Gastrocnemius medialis (tissue), 4 donors: Measurements from ENCODE around the gene APP. TPM values are rescaled to one million over a fixed set of nuclear protein-coding genes. Genes with fewer than 3 reads are reported as not detected.

Experiments used
- ATAC-seq, 2 donors: fragments of 150-250 bp; one replicate each; pipeline ENCODE4 v1.9.1; 2016
- DNase-seq, 2 donors: peaks; one replicate each; pipeline ENCODE4 v3.0.0-alpha.2; 2019
- H3K27ac ChIP-seq, 4 donors: fragments of 200-600 bp; sonication (generic); 1 replicate in 1 of 4; 2 replicates in 3 of 4; pipeline ENCODE4 v1.5.1; 2016 to 2018; ENCODE audit warnings: mild to moderate bottlenecking in 2 of 4, moderate library complexity in 1 of 4
- H3K27me3 ChIP-seq, 3 donors: fragments of 200-600 bp; sonication (generic) in 2 of 3; 1 replicate in 1 of 3; 2 replicates in 2 of 3; pipeline versions ENCODE4 v1.5.1 to v1.6.0; 2016 to 2019; ENCODE audit warnings: mild to moderate bottlenecking in 1 of 3, moderate library complexity in 1 of 3
- H3K36me3 ChIP-seq, 2 donors: fragments of 200-600 bp; sonication (generic) in 1 of 2; one replicate each; pipeline ENCODE4 v1.5.1; 2017 to 2018
- H3K4me1 ChIP-seq, 2 donors: fragments of 200-600 bp; sonication (generic) in 1 of 2; one replicate each; pipeline ENCODE4 v1.5.1; 2016 to 2017; ENCODE audit warnings: mild to moderate bottlenecking in 2 of 2
- H3K4me3 ChIP-seq, 4 donors: fragments of 200-600 bp; sonication (generic) in 3 of 4; 1 replicate in 1 of 4; 2 replicates in 3 of 4; pipeline ENCODE4 v1.5.1; 2016 to 2019; ENCODE audit warnings: mild to moderate bottlenecking in 2 of 4
- H3K9me3 ChIP-seq, 3 donors: fragments of 200-600 bp; sonication (generic) in 2 of 3; 1 replicate in 1 of 3; 2 replicates in 2 of 3; pipeline ENCODE4 v1.5.1; 2016 to 2019
- POLR2A ChIP-seq, 2 donors: fragments of 450-650 bp; IDR thresholded peaks; one replicate each; pipeline ENCODE4 v1.6.1; 2017; ENCODE audit warnings: antibody characterized with exemption in 2 of 2, mild to moderate bottlenecking in 2 of 2, moderate library complexity in 2 of 2
- in situ Hi-C, 4 donors: fragments of 200-750 bp; cut with MboI; loops; one replicate each; pipeline versions ENCODE4 v1.15.0 to v1.8.0; 2017; ENCODE audit warnings: low sequenced_read_pairs in 4 of 4
- intact Hi-C: fragments of 100-400 bp; cut with DNase I; formaldehyde crosslinking; loops from one replicate; pipeline ENCODE4 v1.15.1; 2023; ENCODE audit warnings: low total_unique reads
- total RNA-seq, 4 donors: library from RNA; depleted of rRNA; stranded (reverse); fragments of >200 nt; gene quantifications; one replicate each; pipeline versions ENCODE4 v1.1.0 to v1.2.3, GENCODE V29; 2016
- TF ChIP-seq, protein P1 (sequence below), 5 experiments: fragments of 450-650 bp in 3 of 5; fragments of 200-600 bp in 2 of 5; sonication (generic) in 2 of 5; IDR thresholded peaks in 4 of 5; conservative IDR thresholded peaks in 1 of 5; 1 replicate in 4 of 5; 2 replicates in 1 of 5; pipeline ENCODE4 v1.5.1; 2016 to 2019; ENCODE audit warnings: antibody characterized with exemption in 5 of 5, mild to moderate bottlenecking in 3 of 5, moderate library complexity in 3 of 5

Gene APP
- total RNA-seq, 4 donors from 2014 or later: 45.8 to 73.2 (median 70.1) TPM

DNA sequence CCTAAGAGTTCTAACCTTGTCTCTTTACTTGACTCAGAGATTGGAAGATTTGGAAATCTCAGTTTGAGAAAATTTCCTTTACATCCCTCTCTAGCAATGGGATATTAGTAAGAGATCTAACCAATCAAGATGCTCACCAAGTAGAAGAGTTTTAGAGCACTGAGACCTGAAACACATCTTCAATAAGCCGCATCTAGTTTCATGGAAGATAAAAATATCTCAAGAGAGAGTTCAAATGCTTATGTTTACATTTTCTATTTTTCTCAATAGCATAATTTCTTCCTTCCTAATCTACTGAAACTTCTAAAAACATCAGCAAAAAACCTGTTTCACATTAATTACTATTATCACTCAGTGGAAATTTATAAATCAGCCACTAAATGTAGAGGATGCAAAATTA is 165.1 kb downstream of the APP start:
- no peaks in the 10 kb centered on the region for H3K27me3 ChIP-seq
- peaks cover 3 to 15% of the 10 kb centered on the region in 2 donors for H3K4me1 ChIP-seq
- no peak overlapping the region for H3K27ac ChIP-seq
- DNase-seq (no peak), ATAC-seq (no peak)
- TF ChIP-seq POLR2A (IDR thresholded peaks at IDR 0.05): no peak
- TF ChIP-seq, protein P1, sequence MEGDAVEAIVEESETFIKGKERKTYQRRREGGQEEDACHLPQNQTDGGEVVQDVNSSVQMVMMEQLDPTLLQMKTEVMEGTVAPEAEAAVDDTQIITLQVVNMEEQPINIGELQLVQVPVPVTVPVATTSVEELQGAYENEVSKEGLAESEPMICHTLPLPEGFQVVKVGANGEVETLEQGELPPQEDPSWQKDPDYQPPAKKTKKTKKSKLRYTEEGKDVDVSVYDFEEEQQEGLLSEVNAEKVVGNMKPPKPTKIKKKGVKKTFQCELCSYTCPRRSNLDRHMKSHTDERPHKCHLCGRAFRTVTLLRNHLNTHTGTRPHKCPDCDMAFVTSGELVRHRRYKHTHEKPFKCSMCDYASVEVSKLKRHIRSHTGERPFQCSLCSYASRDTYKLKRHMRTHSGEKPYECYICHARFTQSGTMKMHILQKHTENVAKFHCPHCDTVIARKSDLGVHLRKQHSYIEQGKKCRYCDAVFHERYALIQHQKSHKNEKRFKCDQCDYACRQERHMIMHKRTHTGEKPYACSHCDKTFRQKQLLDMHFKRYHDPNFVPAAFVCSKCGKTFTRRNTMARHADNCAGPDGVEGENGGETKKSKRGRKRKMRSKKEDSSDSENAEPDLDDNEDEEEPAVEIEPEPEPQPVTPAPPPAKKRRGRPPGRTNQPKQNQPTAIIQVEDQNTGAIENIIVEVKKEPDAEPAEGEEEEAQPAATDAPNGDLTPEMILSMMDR (IDR thresholded peaks at IDR 0.05 in 4 of 5, conservative IDR thresholded peaks at IDR 0.05 in 1 of 5): no peak
- no peaks in the 10 kb centered on the region for H3K36me3 ChIP-seq
- in situ Hi-C loops (no loop called here), intact Hi-C loops (loop anchor here (10.0 kb wide), 1 partner anchor 169 kb away; the partner anchor contains the start of gene APP)
- no peaks in the 10 kb centered on the region for H3K9me3 ChIP-seq
- H3K4me3 ChIP-seq: no peak overlapping the region

DNA sequence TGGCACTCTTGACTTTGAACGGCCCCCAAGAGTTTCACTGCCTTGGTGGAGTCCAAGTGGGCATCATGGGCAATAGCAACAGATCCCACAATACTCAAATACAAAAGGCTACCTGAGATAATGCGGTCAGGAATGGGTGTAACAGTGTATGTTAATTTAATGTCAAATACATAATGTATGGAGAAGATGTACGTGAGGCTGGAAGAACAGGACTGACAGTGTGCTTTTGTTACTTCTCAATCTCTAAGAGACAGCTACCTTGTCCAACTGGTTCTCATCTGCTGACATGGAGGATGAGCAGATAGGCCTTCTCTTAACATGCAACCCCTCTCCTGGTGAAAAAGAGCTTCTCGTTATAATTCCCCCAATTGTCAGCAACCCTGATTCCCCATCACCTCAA is 167.2 kb downstream of the APP start:
- in situ Hi-C loops: no loop called here
- H3K36me3 ChIP-seq: no peaks in the 10 kb centered on the region
- ATAC-seq (no peak), DNase-seq (no peak)
- H3K27me3 ChIP-seq: no peaks in the 10 kb centered on the region
- TF ChIP-seq POLR2A (IDR thresholded peaks at IDR 0.05): no peak
- TF ChIP-seq, protein P1 (IDR thresholded peaks at IDR 0.05 in 4 of 5, conservative IDR thresholded peaks at IDR 0.05 in 1 of 5): no peak
- H3K4me3 ChIP-seq: no peak overlapping the region
- H3K9me3 ChIP-seq: no peaks in the 10 kb centered on the region
- peaks cover 2 to 15% of the 10 kb centered on the region in 2 donors for H3K4me1 ChIP-seq
- intact Hi-C loops: loop anchor here (10.0 kb wide), 1 partner anchor 171 kb away; the partner anchor contains the start of gene APP
- no peak overlapping the region for H3K27ac ChIP-seq

DNA sequence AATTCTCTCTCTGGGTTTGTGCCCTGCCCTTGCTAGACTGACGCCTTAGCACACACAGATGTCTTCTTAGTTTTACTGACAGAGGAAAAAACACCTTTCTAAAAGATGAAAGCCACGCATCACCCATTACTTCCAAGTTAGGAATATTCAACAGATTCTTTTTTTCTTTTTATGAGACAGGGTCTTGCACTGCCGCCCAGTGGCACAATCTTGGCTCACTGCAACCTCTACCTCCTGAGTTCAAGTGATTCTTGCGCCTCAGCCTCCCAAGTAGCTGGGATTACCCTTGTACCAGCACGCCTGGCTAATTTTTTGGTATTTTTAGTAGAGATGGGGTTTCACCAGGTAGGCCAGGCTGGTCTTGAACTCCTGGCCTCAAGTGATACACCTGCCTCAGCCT is 169.2 kb downstream of the APP start:
- Histone ChIP-seq H3K27ac (no peak overlapping the region), H3K4me1 (peaks cover 10 to 12% of the 10 kb centered on the region in 2 donors), H3K36me3 (no peaks in the 10 kb centered on the region), H3K9me3 (no peaks in the 10 kb centered on the region), H3K27me3 (no peaks in the 10 kb centered on the region), H3K4me3 (no peak overlapping the region)
- ATAC-seq (no peak), DNase-seq (no peak)
- intact Hi-C loops: loop anchor here (10.0 kb wide), 1 partner anchor 173 kb away; the partner anchor contains the start of gene APP
- in situ Hi-C loops: no loop called here
- TF ChIP-seq, protein P1 (IDR thresholded peaks at IDR 0.05 in 4 of 5, conservative IDR thresholded peaks at IDR 0.05 in 1 of 5): no peak
- TF ChIP-seq POLR2A (IDR thresholded peaks at IDR 0.05): no peak

DNA sequence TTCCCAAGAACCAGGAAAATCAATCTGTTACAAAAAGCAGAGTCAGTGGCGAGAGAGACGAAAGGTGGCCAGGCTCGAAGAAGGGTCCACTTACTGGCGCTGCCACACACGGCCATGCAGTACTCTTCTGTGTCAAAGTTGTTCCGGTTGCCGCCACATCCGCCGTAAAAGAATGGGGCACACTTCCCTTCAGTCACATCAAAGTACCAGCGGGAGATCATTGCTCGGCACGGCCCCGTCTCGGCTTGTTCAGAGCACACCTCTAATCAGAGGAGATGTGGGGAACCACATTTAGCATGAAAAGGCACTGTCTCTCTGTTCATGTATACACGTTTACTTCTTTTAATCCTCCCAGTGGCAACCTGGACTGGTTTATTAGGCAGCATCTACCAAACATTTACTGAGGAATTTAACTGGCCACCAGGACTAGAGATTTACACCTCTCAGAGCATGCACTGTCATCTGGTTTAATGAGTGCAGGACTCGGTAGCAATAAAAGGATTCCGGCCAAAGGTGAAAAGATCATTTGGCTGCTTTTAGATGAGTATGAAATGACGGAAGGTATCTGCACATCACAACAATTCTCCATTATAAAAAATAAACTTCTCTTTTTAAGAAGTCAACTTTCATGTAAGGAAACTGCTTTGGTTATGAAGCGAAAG is 170.5 kb downstream of the APP start:
- peaks cover 10 to 15% of the 10 kb centered on the region in 2 donors for H3K4me1 ChIP-seq
- TF ChIP-seq, protein P1 (IDR thresholded peaks at IDR 0.05 in 4 of 5, conservative IDR thresholded peaks at IDR 0.05 in 1 of 5): no peak
- TF ChIP-seq POLR2A (IDR thresholded peaks at IDR 0.05): no peak
- intact Hi-C loops: loop anchor here (10.0 kb wide), 1 partner anchor 175 kb away; the partner anchor contains the start of gene APP
- H3K4me3 ChIP-seq: no peak overlapping the region
- DNase-seq: no peak
- no peak for ATAC-seq
- in situ Hi-C loops: no loop called here
- no peak overlapping the region for H3K27ac ChIP-seq
- no peaks in the 10 kb centered on the region for H3K9me3 ChIP-seq
- no peaks in the 10 kb centered on the region for H3K27me3 ChIP-seq
- H3K36me3 ChIP-seq: no peaks in the 10 kb centered on the region
